GM21528 (cell line): ENCODE results near the gene ETHE1.

ENCODE experiments used
- ATAC-seq: cut with Tn5 transposase; IDR thresholded peaks from one replicate; pipeline ENCODE4 v1.9.1; 2021; ENCODE audit warnings: mild to moderate bottlenecking, moderate library complexity; ENCODE audit not compliant: unreplicated experiment, low FRiP score

ETHE1 gene

GRCh38 chr19:43498233-43498842 lies 28.7 kb downstream of the ETHE1 start:
- ATAC-seq, result no peak

DNA sequence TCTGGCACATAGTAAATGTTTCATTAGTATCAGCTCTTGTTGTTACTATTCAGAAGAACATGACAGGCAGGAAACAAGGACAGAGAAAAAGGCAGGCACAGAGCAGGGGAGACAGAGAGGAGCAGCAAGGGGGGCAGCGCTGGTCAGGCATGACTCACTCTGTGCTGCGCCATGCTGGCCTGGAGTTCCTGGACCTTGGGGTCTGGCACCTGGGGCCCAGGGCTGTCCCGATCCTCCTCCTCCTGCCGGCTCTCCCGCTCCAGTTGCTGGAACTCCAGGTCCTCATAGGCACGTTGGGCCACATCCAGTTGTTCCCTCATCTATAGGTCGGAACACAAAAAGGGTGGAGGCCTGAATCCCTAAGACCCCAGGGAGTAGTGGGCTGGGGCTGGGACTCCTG lies 30.0 kb downstream of the ETHE1 start:
- no peak for ATAC-seq

GRCh38 chr19:43495082-43495481 lies 31.9 kb downstream of the ETHE1 start:
- ATAC-seq, result no peak

GRCh38 chr19:43490759-43491158 lies 36.2 kb downstream of the ETHE1 start:
- ATAC-seq, result no peak

GRCh38 chr19:43489979-43490599 lies 36.9 kb downstream of the ETHE1 start:
- no peak for ATAC-seq

GRCh38 chr19:43489310-43489709 lies 37.7 kb downstream of the ETHE1 start:
- ATAC-seq, result no peak

DNA sequence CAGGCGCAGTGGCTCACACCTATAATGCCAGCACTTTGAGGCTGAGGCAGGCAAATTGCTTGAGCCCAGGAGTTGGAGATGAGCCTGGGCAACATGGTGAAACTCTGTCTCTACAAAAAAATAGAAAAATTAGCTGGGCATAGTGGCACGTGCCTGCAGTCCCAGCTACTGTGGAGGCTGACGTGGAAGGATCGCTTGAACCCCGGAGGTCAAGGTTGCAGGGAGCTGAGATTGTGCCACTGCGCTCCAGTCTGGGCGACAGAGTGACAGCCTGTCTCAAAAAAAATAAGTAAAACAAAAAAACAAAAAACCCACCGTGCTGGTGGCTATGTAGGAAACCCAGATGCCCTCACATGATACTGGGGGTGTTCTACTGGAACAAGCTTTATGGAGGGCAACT lies 38.8 kb downstream of the ETHE1 start:
- no peak for ATAC-seq

DNA sequence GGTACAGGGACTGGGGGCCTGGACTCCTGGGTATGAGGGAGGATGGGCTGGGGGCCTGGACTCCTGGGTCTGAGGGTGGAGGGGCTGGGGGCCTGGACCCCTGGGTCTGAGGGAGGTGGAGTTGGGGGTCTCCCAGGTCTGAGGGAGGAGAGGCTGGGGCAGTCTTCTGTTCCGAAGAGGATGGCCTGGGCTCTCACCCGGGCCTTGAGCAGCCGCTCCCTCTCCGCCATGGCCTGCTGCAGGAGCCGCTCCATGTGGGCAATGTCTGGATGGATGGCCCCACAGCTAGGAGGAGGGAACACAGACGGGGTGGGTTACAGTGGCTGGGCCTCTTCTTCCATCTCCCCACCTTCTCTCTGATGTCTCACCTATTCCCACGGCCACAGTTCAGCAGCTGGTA lies 40.6 kb downstream of the ETHE1 start:
- no peak for ATAC-seq

GRCh38 chr19:43485951-43486350 lies 41.0 kb downstream of the ETHE1 start:
- no peak for ATAC-seq

DNA sequence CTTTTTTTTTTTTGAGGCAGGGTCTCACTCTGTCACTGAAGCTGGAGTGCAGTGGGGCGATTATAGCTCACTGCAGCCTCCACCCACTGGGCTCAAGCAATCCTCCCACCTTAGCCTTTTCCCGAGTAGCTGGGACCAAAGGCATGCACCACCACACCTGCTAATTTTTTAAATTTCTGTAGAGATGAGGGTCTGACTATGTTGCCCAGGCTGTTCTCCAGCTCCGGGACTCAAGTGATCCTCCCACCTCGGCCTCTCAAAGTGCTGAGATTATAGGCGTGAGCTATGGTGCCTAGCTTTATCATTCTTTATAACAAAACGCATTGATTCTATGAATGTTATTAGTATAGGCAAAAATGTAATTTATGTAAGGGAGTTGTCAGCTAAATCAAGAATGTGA lies 43.7 kb downstream of the ETHE1 start:
- no peak for ATAC-seq

GRCh38 chr19:43482193-43482592 lies 44.8 kb downstream of the ETHE1 start:
- no peak for ATAC-seq

DNA sequence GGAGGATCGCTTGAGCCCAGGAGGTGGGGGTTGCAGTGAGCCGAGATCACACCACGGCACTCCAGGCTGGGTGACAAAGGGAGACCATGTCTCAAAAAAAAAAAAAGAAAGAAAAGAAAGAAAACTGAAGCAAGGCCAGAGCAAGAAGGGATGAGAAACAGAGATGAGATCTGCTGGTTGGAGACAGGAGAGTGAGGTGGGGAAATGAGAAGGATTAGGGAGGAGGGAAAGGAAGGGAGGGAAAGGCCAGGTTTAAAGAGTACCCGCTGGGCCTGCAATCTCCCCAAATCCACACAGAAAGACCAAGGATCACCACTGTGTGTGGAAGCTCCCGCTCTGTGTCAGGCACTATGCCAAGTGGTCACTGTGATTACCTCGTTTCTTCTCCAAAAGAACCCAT lies 45.3 kb downstream of the ETHE1 start:
- ATAC-seq, result no peak

GRCh38 chr19:43480574-43480973 lies 46.4 kb downstream of the ETHE1 start:
- no peak for ATAC-seq

DNA sequence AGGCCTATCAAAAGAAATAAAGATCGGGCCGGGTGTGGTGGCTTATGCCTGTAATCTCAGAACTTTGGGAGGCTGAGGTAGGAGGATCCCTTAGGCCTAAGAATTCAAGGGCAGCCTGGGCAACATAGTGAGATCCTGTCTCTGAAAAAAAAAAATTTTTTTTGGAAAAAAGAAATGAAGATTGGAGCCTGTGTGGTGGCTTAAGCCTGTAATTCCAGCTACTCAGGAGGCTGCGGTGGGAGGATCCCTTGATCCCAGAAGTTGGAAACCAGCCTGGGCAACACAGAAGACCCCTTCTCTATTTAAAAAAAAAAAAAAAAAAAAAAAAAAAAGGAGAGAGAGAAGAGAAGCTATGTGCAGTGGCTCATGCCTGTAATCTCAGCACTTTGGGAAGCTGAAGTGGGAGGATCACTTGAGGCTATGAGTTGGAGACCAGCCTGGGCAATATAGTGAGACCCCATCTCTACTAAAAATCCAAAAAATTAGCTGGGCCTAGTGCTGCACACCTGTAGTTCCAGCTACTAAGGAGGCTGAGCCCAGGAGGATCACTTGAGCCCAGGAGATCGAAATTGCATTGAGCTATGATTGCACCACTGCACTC lies 46.9 kb downstream of the ETHE1 start:
- no peak for ATAC-seq

DNA sequence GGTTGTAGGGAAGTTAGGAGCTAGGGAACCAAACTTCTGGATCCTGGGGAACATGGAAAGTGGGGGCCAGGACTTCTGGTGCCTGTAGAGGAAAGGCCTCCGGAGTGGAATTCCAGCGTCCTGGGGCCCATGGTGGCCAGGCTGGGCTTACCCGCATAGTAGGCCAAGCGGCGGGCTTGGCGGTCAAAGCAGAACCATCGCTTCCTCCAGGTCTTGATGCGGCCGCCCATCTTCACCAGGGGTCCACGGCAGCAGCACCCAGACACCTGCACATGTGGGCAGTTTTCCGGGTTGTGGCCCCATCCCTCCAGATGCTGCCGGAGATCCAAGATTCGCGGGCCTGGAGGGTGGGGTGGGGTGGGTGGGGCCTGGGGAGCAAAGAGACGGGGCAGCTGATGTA lies 47.8 kb downstream of the ETHE1 start:
- no peak for ATAC-seq

DNA sequence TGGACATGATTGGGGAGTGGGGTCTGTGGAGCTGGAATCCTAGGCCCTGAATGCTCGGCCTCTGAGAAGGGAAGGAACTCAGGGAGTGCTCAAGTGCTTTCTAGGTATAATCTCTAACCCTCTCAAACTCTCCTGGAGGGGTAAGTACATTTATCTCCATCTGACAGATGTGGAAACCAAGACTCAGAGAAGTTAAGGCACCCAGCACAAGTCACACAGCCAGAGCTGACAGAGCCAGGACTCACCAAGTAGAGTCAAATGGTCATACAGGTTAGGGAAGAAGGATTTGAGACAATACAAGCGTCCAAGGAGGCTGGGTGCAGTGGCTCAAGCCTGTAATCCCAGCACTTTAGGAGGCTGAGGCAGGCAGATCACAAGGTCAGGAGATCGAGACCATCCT lies 48.7 kb downstream of the ETHE1 start:
- ATAC-seq, result no peak

DNA sequence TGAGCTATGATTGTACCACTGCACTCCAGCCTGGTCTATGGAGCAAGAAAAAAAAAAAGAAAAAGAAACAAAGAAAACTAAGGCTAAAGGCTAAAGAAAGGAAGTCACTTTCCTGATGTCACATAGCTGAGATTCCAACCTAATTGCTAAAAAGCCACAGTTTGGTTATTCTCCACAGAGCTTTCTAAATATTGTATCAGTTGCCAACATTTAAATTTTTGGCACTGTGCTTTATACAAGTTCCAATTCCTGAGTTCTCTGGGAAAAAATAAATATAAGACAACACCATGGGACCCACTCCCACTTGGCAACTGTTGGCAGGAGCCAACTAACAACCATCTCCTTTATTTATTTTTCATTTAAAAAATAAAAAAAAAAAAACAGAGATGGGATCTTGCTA lies 50.4 kb downstream of the ETHE1 start:
- ATAC-seq, result no peak

- no peak for ATAC-seq
Observed at GRCh38 chr19:43474986-43475705, 51.9 kb downstream of the ETHE1 start.

DNA sequence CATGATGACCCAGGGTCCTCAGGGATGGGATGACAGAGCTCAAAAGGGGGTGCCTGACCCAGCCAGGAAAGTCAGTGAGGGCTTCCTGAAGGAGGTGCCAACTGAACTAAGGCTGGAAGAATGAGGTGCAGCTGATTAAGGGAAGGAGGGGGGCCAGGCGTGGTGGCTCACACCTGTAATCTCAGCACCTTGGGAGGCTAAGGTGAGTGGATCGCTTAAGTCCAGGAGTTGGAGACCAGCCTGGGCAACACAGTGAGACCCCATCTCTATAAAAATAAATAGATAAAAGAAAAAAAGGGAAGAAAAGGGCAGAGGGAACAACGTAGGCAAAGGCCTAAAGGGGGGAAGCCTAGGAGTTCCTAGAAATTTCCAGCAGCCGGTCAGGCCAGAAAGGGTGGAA lies 52.5 kb downstream of the ETHE1 start:
- no peak for ATAC-seq

DNA sequence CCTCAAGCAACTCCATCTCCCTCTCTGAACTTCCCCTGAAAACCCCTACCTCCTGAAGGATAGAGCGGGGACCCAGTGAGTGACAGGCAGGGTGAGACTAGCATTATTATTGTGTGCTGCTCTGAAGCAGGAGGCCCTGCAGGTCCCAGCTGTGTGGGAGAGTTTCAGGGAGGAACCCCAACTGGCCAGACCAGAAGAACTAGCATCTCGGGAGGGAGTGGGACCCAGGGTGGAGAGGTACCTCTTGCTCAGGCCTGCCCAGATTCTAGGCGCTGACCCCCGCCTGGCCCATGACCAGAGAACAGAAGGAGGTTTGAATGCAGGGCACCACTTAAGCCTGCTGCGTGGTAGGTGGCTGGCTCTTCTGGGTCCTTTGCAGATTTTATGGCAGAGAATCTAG lies 55.9 kb downstream of the ETHE1 start:
- no peak for ATAC-seq

GRCh38 chr19:43470288-43470687 lies 56.7 kb downstream of the ETHE1 start:
- ATAC-seq, result no peak

- no peak for ATAC-seq
Observed at GRCh38 chr19:43469160-43469480, 57.9 kb downstream of the ETHE1 start.
